Inferior parietal cortex (tissue), 1 donor: ENCODE data around the gene ABTB2.

Experiments used
- DNase-seq: peaks from one replicate; pipeline ENCODE4 v3.0.0-alpha.2; 2016; ENCODE audit errors: extremely low spot score

The ABTB2 gene

GRCh38 chr11:34169686-34170085 lies 188.1 kb downstream of the ABTB2 start:
- DNase-seq: no peak

DNA sequence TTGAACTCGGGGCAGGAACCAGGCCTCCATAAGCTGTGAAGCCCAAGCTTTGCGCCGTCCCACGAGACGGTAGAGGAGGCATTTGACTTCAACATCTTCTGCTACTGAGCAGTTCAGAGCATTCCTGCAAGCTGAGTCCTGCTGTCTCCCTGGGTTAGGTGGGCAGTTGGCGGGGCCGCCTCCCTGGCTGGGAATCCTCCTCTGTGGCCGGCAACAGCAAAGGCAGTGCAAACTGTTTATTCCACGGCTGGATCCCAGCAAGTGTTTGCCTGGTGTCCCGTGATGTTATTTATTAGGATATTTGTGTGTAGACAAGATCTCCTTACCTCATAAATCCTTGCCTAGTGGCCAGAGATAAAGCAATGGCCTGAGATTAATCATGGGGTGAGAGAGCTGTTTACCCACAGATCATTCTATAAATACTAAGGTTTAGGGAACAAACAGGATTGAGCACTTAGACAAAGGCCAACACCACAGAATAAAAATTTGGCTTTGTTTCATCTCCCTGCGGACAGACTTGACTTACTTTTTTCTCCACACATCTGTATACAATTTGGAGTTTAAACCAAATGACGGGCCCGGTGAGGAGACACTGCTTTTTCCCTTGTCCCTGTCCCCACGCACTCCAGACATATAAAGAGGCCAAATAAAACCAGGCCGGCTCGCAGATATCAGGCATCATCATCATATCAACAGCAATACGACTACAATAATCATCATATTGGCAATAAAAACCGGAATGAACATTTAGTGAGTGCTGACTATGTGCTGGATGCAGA lies 189.0 kb downstream of the ABTB2 start:
- DNase-seq: no peak

DNA sequence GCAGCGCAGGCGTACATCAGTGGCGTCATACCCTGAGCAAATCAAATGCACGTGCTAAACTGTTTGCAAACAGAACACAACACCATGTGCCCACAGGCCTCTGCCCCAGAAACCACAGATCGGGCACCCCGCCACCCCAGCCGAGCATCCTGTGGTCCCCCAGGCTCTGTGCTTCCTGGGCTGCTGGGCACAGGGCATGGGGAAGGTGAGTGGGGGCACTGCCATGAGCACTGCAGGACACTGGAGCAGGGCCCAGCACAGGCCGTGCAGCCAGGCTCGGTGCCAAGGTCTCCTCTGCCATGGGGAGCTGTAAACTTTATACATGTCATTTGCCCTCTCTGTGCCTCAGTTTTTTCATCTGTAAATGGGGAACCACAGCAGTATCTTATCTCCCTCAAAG lies 189.8 kb downstream of the ABTB2 start:
- no peak for DNase-seq

DNA sequence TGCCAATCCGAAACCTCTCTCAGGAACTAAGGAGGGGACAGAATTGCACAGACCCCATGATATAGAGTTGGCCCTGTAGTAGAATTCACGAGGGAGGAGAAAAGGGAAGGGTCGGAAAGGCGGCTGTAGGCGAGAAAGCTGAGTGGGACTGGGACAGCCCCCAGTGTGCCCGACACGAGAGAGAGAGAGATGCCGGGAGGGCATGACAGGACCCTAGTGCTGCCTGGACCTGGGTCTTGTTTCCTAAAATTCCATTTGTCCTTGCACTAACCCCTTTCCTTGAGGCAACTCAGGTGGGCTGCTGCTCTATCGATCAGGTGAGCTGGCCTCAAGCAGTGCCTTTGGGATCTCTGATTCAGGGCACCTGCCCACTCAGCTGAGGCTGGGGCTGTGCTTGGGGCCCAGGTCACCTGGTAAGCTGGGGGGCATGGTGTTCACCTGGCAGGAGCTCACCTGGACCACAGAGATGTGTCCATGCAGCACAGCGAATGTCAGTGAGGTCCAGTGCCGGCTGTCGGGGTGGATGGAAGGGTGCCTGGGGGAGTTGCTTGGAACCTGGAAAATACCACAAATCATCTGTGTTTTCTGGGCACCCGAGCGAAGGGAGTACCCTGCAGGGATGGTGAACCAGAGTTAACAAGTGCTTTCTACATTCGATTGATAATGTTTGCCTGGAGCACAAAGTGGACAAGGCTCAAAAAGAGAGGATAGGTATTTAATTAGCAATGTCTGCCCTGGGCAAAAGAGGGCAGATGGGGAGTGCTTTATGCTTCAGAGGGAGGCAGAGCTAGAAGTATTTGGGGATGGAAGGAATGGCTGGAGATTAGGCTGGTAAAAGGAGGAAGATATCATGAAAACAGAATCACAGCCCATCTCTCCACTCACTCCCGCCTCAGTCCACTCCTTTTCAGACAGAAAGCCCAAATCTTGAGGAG lies 190.7 kb downstream of the ABTB2 start:
- DNase-seq: no peak

- DNase-seq: no peak
Observed at GRCh38 chr11:34165786-34166555, 191.8 kb downstream of the ABTB2 start.

GRCh38 chr11:34165121-34165520 lies 192.7 kb downstream of the ABTB2 start:
- DNase-seq: no peak

- no peak for DNase-seq
Observed at GRCh38 chr11:34162856-34163255, 195.0 kb downstream of the ABTB2 start.

GRCh38 chr11:34162493-34162820 lies 195.4 kb downstream of the ABTB2 start:
- no peak for DNase-seq

GRCh38 chr11:34161812-34162492 lies 195.9 kb downstream of the ABTB2 start:
- DNase-seq: no peak

DNA sequence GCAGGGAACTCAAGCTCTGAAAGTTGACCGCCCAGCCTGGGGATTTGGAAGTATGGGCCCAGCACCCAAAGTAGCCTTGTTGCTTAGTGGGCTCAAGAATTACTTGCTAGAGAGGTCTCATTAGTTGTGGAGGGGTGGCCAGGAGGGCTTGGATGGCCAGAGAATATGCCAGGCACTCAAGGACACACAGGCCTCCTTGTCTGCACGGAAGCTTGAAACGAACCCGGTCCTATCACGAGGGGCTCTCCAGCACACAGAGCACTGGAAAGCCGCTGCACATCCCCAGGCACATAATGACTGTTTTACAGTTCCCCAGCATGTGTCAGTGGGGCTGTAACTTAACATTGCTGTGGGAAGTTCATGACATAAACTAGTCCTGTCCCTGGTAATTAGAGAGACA lies 196.4 kb downstream of the ABTB2 start:
- DNase-seq: no peak

DNA sequence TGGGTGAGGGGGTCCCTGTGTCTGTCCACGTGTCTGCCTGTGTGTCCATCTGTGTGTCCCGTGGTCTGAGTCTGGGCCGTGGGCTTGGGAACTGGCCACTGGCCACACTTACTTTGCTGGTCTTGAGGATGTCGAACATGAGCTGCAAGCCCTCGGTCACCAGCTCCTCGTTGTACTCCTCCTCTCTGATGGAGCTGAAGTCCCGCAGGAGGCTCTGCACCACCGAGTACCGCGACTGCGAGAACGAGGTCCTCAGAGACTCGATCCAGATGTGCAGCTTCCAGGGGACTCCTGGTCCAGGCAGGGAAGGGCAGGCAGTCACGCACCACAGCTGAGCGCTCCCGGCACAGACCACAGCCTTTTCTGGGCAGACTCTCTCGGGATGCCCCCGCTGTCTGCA lies 197.0 kb downstream of the ABTB2 start:
- DNase-seq: no peak

- DNase-seq: no peak
Observed at GRCh38 chr11:34160049-34160721, 197.6 kb downstream of the ABTB2 start.

- no peak for DNase-seq
Observed at GRCh38 chr11:34158661-34159060, 199.1 kb downstream of the ABTB2 start.

GRCh38 chr11:34157163-34157562 lies 200.6 kb downstream of the ABTB2 start:
- no peak for DNase-seq

DNA sequence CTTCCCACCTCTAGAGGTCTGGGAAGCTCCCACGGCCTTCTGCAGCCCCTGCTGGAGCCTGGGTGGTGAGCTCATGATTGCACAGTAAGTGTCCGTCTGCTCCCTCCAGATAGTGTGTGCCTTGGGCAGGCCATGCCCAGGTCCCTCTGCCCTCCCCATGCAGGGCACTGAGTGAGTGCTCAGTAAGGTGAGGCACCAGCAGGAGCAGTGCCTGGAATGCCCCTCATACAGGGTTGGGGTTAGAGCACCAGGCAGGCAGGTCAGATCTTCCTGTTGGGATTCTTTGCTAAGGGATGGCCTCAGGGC lies 202.1 kb downstream of the ABTB2 start:
- DNase-seq: no peak

- DNase-seq: no peak
Observed at GRCh38 chr11:34155057-34155756, 202.6 kb downstream of the ABTB2 start.

- no peak for DNase-seq
Observed at GRCh38 chr11:34154059-34154875, 203.5 kb downstream of the ABTB2 start.

DNA sequence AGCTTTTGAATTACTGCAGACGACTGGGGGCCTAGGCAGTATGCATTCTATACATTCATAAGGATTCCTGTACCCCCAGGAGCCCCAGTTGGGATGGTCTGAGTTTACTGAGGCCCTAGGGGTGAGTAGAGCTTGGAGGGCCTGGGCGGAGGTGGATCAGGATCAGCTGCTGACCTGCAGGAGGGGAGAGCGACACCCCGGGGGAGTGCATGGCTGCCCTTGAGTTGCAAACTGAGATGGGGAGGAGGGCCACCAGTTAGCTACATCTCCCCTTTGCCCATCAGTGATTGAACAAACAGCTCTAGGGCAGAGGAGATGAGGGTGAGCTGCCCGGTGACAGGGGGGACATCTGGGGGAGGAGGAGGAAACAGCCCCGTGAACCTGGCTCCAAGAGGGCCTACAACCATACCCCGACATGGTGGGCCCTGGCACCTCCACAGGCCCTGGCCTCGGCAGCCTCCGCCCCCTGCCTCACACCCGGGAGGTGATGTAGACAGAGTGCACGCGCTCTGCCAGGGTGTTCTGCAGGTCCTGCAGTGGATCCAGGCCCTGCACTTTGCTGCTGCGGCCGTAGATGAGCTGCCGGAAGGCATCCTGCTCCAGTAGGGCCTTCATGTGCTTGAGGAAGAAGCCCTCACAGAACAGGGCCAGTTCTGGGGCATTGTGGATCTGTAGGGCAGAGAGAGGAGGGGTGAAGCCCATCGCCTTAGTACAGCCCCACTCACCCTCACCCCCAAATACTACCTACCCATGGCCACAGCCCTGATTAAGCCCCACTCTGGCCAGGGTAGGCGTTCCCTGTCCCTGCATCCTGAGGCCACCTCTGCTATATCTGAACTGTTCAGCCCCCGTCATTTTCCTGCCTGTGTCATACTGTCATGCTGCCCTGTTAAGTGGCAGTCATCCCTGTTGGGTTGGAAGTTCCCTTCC lies 205.6 kb downstream of the ABTB2 start:
- no peak for DNase-seq

DNA sequence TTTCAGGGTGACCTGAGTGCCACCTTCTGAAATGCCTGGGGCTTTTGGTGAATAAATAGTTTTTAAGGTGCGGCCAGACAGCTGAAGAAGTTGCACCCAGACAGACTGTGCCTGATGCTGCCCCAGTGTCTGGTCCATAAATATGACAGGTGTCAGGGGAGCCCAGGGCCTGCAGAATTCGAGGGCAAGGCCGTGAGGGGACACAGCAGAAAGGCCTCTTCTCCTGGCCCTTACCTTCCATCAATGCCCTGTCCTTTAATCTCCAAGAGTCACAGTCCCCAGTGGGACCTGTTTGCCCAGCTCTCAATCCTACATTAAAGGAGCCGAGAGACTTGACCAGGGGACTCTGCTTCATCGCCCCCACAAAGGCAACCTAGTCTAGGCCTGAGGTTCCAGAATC lies 206.6 kb downstream of the ABTB2 start:
- DNase-seq: no peak
